Measurements from ENCODE around the gene CNTF. TPM values are rescaled to one million over a fixed set of nuclear protein-coding genes. Genes with fewer than 3 reads are reported as not detected.
A peak's percentile ranks its signal among the peaks of the same experiment; 100 is the strongest.

The CNTF gene
- total and polyA plus RNA-seq, 9 donors = 0.55 to 1.0 (median 0.89) TPM

DNA sequence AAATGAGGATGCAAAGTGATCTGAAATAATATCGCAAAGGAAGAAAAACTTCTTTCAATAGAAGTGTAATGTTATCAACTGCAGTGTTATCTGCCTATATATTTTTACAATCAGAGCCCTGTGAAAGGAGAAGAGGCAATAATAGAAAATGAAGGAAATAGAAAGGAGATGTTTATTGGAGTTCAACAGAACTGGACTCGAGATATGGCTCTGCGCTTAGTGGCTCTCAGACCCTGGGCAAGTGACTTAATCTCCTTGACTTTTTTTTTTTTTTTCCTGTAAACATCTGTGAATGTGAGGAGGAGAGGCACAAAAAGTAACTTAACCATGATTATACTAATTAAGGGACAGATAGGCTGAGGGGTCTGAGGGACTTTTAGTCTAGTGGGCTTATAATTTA lies 18.9 kb downstream of the CNTF start:
- DNase-seq = no peak
- Histone ChIP-seq H3K36me3 (ENCODE audit: control insufficient read depth, insufficient read depth, low read length) (no peaks in the 10 kb centered on the region), H3K4me1 (ENCODE audit: control insufficient read depth, insufficient read depth, low read length) (no peaks in the 10 kb centered on the region), H3K27me3 (ENCODE audit: control insufficient read depth, insufficient read depth, low read length) (no peaks in the 10 kb centered on the region), H3K9me3 (replicated peaks; ENCODE audit: control insufficient read depth, low read depth, low read length) (peaks cover 4% of the 10 kb centered on the region), H3K27ac (ENCODE audit: low read length) (no peak overlapping the region), H3K4me3 (ENCODE audit: low read length) (no peak overlapping the region)
- WGBS (ENCODE audit: insufficient coverage) = no CpG with 5 or more reads among the region's 3 CpGs

DNA sequence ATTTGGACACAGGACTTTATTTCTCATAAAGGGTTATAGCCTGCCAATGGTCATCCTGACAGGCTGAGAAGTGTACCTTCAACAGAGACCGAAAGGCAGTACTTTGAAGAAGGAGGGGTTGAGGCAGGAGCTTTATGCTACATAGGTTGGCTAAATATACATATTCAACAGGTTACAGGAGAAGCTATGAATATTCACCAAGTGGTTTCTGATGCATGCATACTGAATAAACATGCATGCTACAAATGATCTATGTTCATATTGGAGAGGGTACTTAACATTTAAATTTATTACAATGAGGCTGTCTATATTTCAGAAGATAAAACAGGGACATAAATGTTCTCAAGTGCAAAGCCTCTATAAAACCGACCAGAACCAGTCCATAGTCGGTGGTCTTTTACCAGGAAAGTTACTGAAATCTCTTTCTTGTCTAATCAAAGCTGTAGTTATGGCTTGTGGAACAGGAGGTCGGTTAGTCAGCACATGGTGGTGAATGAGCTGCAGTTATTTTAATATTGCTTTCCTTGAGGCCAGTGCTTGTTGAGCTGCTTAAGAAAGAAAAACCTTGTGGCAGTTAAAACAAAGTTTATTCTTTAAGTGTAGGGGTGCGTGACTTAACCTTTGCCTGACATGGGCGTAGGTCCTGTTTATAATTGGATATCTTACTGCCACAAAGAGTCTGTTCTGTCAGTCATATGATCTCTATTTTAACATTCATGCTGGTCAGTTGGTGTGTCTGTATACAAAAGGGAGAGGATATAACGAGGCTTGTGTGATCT lies 19.5 kb downstream of the CNTF start:
- Histone ChIP-seq H3K4me3 (ENCODE audit: low read length) (no peak overlapping the region), H3K27me3 (ENCODE audit: control insufficient read depth, insufficient read depth, low read length) (no peaks in the 10 kb centered on the region), H3K4me1 (ENCODE audit: control insufficient read depth, insufficient read depth, low read length) (no peaks in the 10 kb centered on the region), H3K27ac (ENCODE audit: low read length) (no peak overlapping the region), H3K9me3 (replicated peaks; ENCODE audit: control insufficient read depth, low read depth, low read length) (peaks cover 4% of the 10 kb centered on the region), H3K36me3 (ENCODE audit: control insufficient read depth, insufficient read depth, low read length) (no peaks in the 10 kb centered on the region)
- 59% methylated on average over 2 of the region's 7 CpGs for WGBS (ENCODE audit: insufficient coverage)
- no peak for DNase-seq

DNA sequence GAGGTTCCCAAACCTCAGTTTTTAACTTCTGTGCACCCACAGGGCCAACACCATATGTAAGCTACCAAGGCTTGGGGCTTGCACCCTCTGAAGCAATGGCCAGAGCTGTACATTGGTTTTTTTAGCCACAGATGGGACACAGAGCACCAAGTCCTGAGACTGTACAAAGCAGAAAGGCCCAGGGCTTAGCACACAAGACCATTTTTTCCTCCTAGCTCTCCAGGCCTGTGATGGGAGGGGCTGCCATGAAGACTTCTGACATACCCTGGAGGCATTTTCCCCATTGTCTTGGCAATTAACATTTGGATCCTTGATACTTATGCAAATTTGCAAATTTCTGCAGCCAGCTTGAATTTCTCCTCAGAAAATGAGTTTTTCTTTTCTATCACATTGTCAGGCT lies 23.4 kb downstream of the CNTF start:
- Histone ChIP-seq H3K9me3 (replicated peaks; ENCODE audit: control insufficient read depth, low read depth, low read length) (peaks cover 4% of the 10 kb centered on the region), H3K27ac (ENCODE audit: low read length) (no peak overlapping the region), H3K36me3 (ENCODE audit: control insufficient read depth, insufficient read depth, low read length) (no peaks in the 10 kb centered on the region), H3K27me3 (ENCODE audit: control insufficient read depth, insufficient read depth, low read length) (no peaks in the 10 kb centered on the region), H3K4me1 (ENCODE audit: control insufficient read depth, insufficient read depth, low read length) (no peaks in the 10 kb centered on the region), H3K4me3 (ENCODE audit: low read length) (no peak overlapping the region)
- DNase-seq = no peak

DNA sequence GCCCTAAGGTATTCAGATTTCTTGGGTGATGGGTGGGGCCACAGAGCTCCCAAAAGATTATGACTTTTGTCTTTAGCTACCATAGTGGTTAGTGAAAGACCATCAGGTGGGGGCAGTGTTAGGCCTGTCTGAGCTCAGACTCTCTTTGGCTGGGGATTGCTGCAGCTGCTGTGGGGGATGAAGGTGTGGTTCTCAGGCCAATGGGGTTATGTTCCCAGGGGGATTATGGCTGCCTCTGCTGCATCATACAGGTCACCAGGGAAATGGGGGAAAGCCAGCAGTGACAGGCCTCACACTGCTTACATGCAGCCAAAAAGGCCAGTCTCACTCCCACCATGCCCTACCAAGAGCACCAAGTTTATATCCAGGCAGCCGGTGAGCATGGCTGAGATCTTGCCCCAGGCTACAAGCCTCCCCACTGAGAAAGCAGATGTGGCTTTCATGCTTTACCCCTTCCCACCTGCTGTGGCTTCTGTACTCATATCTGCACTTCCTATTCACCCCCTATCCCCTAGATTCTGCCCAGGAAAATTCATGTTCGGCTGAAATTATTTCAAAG lies 24.8 kb downstream of the CNTF start:
- H3K36me3 ChIP-seq (ENCODE audit: control insufficient read depth, insufficient read depth, low read length) = no peaks in the 10 kb centered on the region
- H3K4me3 ChIP-seq (ENCODE audit: low read length) = no peak overlapping the region
- H3K27ac ChIP-seq (ENCODE audit: low read length) = no peak overlapping the region
- peaks cover 4% of the 10 kb centered on the region for H3K9me3 ChIP-seq (replicated peaks; ENCODE audit: control insufficient read depth, low read depth, low read length)
- H3K27me3 ChIP-seq (ENCODE audit: control insufficient read depth, insufficient read depth, low read length) = no peaks in the 10 kb centered on the region
- WGBS (ENCODE audit: insufficient coverage) = 100% methylated on average over 2 of the region's 2 CpGs
- DNase-seq = no peak
- H3K4me1 ChIP-seq (ENCODE audit: control insufficient read depth, insufficient read depth, low read length) = no peaks in the 10 kb centered on the region

DNA sequence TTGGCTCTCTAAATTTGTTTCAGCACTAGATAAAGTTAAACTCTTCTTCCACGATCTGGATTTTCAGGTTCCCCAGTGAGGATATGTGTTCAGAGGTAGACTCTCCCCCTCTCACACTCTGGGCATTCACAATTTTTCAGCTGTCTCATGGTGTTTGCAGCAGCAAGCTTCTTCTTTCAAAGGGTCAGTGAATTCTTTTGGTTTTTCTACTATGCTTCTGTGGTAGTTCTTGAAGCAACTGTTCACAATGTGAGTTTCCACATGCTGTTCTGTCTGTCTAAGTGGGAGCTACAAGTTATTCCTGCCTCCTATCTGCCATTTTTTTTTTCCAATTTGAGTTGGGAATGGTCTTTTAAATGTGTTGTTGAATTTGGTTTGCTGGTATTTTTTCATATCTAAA lies 25.4 kb downstream of the CNTF start:
- Histone ChIP-seq H3K9me3 (replicated peaks; ENCODE audit: control insufficient read depth, low read depth, low read length) (peaks cover 4% of the 10 kb centered on the region), H3K27ac (ENCODE audit: low read length) (no peak overlapping the region), H3K27me3 (ENCODE audit: control insufficient read depth, insufficient read depth, low read length) (no peaks in the 10 kb centered on the region), H3K36me3 (ENCODE audit: control insufficient read depth, insufficient read depth, low read length) (no peaks in the 10 kb centered on the region), H3K4me1 (ENCODE audit: control insufficient read depth, insufficient read depth, low read length) (no peaks in the 10 kb centered on the region), H3K4me3 (ENCODE audit: low read length) (no peak overlapping the region)
- no peak for DNase-seq
- WGBS (ENCODE audit: insufficient coverage) = no CpG with 5 or more reads among the region's 1 CpG

DNA sequence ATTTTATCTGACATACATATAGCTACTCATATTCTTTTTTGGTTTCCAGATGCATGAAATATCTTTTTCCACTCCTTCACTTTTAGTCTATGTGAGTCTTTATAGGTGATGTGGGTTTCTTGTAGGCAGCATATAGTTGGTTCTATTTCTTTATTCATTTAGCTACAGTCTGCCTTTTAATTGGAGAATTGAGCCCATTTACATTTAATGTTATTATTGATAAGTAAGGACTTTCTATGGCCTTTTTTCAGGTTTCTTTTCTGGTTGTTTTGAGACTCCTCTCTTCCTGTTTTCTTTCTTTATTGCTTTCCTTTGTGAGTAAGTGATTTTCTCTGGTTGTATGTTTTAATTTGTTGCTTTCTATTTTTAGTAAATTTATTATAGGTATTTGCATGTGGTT lies 27.2 kb downstream of the CNTF start:
- Histone ChIP-seq H3K9me3 (replicated peaks; ENCODE audit: control insufficient read depth, low read depth, low read length) (peaks cover 4% of the 10 kb centered on the region), H3K36me3 (ENCODE audit: control insufficient read depth, insufficient read depth, low read length) (no peaks in the 10 kb centered on the region), H3K27ac (ENCODE audit: low read length) (no peak overlapping the region), H3K27me3 (ENCODE audit: control insufficient read depth, insufficient read depth, low read length) (no peaks in the 10 kb centered on the region), H3K4me3 (ENCODE audit: low read length) (no peak overlapping the region), H3K4me1 (ENCODE audit: control insufficient read depth, insufficient read depth, low read length) (no peaks in the 10 kb centered on the region)
- no peak for DNase-seq

DNA sequence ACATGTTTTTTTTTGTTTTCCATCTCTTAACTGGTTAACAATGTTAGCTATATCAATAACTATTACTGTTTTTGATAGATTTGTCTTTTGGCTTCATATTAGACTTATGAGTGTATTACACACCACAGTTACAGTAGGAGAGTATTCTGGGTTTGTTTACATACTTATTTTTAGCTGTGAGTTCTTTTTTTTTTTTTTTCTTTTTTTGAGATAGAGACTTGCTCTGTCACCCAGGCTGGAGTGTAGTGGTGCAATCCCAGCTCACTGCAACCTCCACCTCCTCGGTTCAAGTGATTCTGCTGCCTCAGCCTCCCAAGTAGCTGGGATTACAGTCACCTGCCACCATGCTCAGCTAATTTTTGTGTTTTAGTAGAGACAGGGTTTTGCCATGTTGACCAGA lies 28.0 kb downstream of the CNTF start:
- Histone ChIP-seq H3K27me3 (ENCODE audit: control insufficient read depth, insufficient read depth, low read length) (no peaks in the 10 kb centered on the region), H3K36me3 (ENCODE audit: control insufficient read depth, insufficient read depth, low read length) (no peaks in the 10 kb centered on the region), H3K4me1 (ENCODE audit: control insufficient read depth, insufficient read depth, low read length) (no peaks in the 10 kb centered on the region), H3K27ac (ENCODE audit: low read length) (no peak overlapping the region), H3K9me3 (replicated peaks; ENCODE audit: control insufficient read depth, low read depth, low read length) (peaks cover 4% of the 10 kb centered on the region), H3K4me3 (ENCODE audit: low read length) (no peak overlapping the region)
- no CpG with 5 or more reads among the region's 1 CpG for WGBS (ENCODE audit: insufficient coverage)
- no peak for DNase-seq

DNA sequence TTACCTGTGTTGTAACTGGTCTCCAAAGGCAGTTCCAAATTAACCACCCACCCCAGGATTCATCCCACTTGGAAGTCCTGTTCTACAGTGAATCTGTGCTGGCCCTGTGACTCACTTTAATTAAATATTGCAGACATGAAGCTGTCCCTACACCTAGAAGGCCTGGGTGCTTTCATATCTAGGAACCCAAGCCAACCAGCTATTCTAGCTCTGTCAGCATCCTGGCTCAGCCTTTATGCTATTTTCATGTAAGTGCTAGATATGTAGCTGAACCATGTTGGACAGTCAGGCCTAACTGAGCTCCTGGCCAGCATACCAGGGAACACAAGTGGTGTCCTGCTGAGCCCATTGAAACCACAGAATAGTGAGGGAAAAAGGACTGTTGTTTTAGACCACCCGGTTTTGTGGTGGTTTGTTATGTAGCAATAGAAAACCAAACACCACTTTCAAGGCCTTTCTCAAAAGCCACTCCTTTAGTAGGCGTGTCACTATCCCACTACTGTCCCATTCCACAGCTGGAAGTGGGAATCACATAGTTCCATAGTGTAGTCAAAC lies 30.3 kb downstream of the CNTF start:
- DNase-seq = no peak
- H3K9me3 ChIP-seq (replicated peaks; ENCODE audit: control insufficient read depth, low read depth, low read length) = no peaks in the 10 kb centered on the region
- WGBS (ENCODE audit: insufficient coverage) = no CpG with 5 or more reads among the region's 2 CpGs
- no peak overlapping the region for H3K27ac ChIP-seq (ENCODE audit: low read length)
- no peaks in the 10 kb centered on the region for H3K36me3 ChIP-seq (ENCODE audit: control insufficient read depth, insufficient read depth, low read length)
- H3K27me3 ChIP-seq (ENCODE audit: control insufficient read depth, insufficient read depth, low read length) = no peaks in the 10 kb centered on the region
- H3K4me3 ChIP-seq (ENCODE audit: low read length) = no peak overlapping the region
- H3K4me1 ChIP-seq (ENCODE audit: control insufficient read depth, insufficient read depth, low read length) = no peaks in the 10 kb centered on the region

DNA sequence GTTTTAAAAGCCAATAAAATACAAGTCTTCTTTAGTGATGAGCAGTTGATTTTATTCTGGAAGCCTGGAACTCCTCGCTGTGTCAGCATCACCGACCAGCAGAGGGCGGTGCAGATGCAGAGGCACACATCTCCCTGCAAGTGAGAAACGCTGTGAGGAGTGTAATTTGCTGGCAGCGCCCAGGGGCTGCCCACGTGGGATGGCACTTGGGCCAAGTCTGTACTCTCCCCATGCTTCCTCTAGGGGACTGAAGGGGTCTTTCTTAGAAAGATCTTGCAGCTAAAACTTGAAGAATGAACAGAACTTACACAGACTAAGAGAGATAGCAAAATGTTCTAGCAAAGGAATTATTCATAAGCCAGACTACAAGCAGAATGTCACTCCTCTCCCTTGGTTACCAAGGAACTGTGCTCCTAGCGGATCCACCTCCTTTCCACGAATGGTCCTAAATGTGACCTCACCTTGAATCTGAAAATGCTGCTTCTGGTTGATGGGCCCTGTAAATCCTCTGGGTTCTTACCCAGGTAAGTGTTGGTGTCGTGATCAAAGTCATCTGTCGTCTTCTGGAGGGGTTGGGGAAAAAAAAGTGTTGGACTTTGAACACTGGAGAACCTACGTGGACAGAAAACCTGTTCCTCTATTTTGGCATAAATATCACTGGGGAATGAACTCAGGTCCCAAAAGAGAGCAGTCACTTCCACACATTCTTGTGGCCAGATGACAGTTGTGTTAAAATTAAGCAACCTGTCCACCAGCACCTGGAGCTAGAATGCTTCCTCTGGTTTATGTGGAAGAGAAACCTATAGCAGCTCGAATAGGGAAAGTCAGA lies 31.8 kb downstream of the CNTF start:
- H3K9me3 ChIP-seq (replicated peaks; ENCODE audit: control insufficient read depth, low read depth, low read length) = no peaks in the 10 kb centered on the region
- WGBS (ENCODE audit: insufficient coverage) = no CpG with 5 or more reads among the region's 12 CpGs

DNA sequence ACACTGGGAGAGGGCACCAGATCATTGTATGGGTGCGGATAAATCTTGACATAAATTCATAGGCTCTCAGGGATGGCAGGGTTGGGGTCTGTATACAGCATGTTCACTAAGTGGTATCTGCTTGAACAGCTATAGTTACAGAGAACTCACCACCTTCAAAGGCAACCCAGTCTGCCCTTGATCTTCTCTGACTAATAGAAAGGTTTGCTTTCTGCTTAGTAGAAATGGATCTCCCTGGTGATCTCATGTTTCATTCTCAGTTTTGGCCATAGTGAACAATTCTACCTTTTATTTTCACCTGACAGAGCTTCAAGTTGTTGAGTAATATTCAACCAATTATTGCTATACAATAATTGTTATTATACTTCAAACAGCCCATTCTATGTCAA lies 32.4 kb downstream of the CNTF start:
- no peaks in the 10 kb centered on the region for H3K9me3 ChIP-seq (replicated peaks; ENCODE audit: control insufficient read depth, low read depth, low read length)
- H3K4me1 ChIP-seq (ENCODE audit: control insufficient read depth, insufficient read depth, low read length) = no peaks in the 10 kb centered on the region
- no peak overlapping the region for H3K4me3 ChIP-seq (ENCODE audit: low read length)
- WGBS (ENCODE audit: insufficient coverage) = no CpG with 5 or more reads among the region's 1 CpG
- H3K27ac ChIP-seq (ENCODE audit: low read length) = no peak overlapping the region
- no peaks in the 10 kb centered on the region for H3K27me3 ChIP-seq (ENCODE audit: control insufficient read depth, insufficient read depth, low read length)
- H3K36me3 ChIP-seq (ENCODE audit: control insufficient read depth, insufficient read depth, low read length) = no peaks in the 10 kb centered on the region
- DNase-seq = no peak

More for the DNA sequence above, 31.8 kb downstream of the CNTF start:
- peak; percentile 79 for DNase-seq
- Histone ChIP-seq H3K4me3 (ENCODE audit: low read length) (no peak overlapping the region), H3K27me3 (ENCODE audit: control insufficient read depth, insufficient read depth, low read length) (no peaks in the 10 kb centered on the region), H3K27ac (ENCODE audit: low read length) (no peak overlapping the region), H3K4me1 (ENCODE audit: control insufficient read depth, insufficient read depth, low read length) (no peaks in the 10 kb centered on the region), H3K36me3 (ENCODE audit: control insufficient read depth, insufficient read depth, low read length) (no peaks in the 10 kb centered on the region)
